ENCODE data around the gene FGFRL1.

Gene FGFRL1

DNA sequence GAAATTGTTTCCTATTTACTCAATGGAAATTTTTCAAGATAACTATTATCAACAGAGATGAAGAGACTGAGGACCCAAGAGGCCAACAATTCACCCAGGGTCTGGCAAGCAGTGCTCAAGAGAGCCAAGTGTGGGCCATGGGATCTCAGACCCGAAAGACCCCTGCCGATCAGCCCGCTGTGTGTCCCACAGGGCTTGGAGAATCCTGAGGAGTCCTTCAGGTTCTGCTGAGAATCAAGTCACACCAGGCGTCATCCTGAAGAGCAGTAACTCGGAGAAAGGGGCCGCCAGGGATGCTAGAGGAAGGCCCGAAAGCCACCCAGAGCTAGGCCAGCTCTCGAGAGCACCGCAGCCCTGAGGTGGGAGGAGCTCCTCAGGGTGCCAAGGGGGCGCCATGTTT is 48.7 kb downstream of the FGFRL1 start:
- ChIA-PET POLR2A (no interaction called here), CTCF (no interaction called here)
- H3K4me3 ChIP-seq (ENCODE audit: low read depth, low read length), result no peak overlapping the region
- TF ChIP-seq, protein P1, sequence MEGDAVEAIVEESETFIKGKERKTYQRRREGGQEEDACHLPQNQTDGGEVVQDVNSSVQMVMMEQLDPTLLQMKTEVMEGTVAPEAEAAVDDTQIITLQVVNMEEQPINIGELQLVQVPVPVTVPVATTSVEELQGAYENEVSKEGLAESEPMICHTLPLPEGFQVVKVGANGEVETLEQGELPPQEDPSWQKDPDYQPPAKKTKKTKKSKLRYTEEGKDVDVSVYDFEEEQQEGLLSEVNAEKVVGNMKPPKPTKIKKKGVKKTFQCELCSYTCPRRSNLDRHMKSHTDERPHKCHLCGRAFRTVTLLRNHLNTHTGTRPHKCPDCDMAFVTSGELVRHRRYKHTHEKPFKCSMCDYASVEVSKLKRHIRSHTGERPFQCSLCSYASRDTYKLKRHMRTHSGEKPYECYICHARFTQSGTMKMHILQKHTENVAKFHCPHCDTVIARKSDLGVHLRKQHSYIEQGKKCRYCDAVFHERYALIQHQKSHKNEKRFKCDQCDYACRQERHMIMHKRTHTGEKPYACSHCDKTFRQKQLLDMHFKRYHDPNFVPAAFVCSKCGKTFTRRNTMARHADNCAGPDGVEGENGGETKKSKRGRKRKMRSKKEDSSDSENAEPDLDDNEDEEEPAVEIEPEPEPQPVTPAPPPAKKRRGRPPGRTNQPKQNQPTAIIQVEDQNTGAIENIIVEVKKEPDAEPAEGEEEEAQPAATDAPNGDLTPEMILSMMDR (IDR thresholded peaks at IDR 0.05; ENCODE audit: insufficient read depth, low read length, missing control alignments), result no peak
- no peak for DNase-seq (ENCODE audit: low read depth, low spot score)

GRCh38 chr4:1060621-1061020 is 49.2 kb downstream of the FGFRL1 start:
- DNase-seq (ENCODE audit: low read depth, low spot score), result no peak
- H3K4me3 ChIP-seq (ENCODE audit: low read depth, low read length), result no peak overlapping the region
- TF ChIP-seq, protein P1 (IDR thresholded peaks at IDR 0.05; ENCODE audit: insufficient read depth, low read length, missing control alignments), result no peak
- CTCF ChIA-PET, result interaction anchor here (0.9 kb wide), 1 partner anchor 12 kb away, joined by 3 read pairs; no protein-coding TSS in a partner anchor
- POLR2A ChIA-PET, result interaction anchor here (0.5 kb wide), 1 partner anchor 588 kb away, joined by 3 read pairs; no protein-coding TSS in a partner anchor

- CTCF ChIA-PET, result interaction anchor here (0.9 kb wide), 1 partner anchor 12 kb away, joined by 3 read pairs; no protein-coding TSS in a partner anchor
- no peak overlapping the region for H3K4me3 ChIP-seq (ENCODE audit: low read depth, low read length)
- no peak for DNase-seq (ENCODE audit: low read depth, low spot score)
- POLR2A ChIA-PET, result interaction anchor here (0.5 to 0.7 kb wide), 2 partner anchors 587 to 765 kb away, joined by 3 read pairs; no protein-coding TSS in a partner anchor
- TF ChIP-seq, protein P1 (IDR thresholded peaks at IDR 0.05; ENCODE audit: insufficient read depth, low read length, missing control alignments), result no peak
Measured at GRCh38 chr4:1061056-1061700, 49.8 kb downstream of the FGFRL1 start.

- ChIA-PET POLR2A (interaction anchor here (0.7 kb wide), 1 partner anchor 764 kb away, joined by 3 read pairs; no protein-coding TSS in a partner anchor), CTCF (no interaction called here)
Measured at GRCh38 chr4:1061760-1062159, 50.3 kb downstream of the FGFRL1 start.

DNA sequence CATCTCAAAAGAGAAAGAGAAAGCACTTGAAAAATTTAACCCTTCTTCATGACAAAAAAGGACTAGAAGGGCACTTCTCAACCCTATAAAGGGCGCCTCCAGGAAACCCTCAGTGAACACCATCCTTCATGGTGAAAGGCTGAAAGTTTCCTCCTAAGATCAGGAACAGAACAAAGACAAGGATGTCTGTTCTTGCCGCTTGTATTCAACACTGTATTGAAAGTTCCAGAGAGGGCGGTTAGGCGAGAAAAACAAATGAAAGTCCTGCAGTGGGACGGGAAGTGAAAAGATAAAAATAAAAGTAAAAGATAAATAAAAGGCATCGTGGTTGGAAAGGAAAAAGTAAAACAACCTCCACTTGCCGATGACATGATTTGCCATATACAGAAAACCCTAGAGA is 51.0 kb downstream of the FGFRL1 start:
- TF ChIP-seq, protein P1 (IDR thresholded peaks at IDR 0.05; ENCODE audit: insufficient read depth, low read length, missing control alignments), result no peak
- ChIA-PET CTCF (interaction anchor here (1.5 kb wide), 2 partner anchors 9 to 11 kb away, joined by 3 to 7 read pairs; no protein-coding TSS in a partner anchor), POLR2A (no interaction called here)
- no peak overlapping the region for H3K4me3 ChIP-seq (ENCODE audit: low read depth, low read length)
- no peak for DNase-seq (ENCODE audit: low read depth, low spot score)

More at GRCh38 chr4:1061760-1062159, 50.3 kb downstream of the FGFRL1 start:
- TF ChIP-seq, protein P1 (IDR thresholded peaks at IDR 0.05; ENCODE audit: insufficient read depth, low read length, missing control alignments), result no peak
- DNase-seq (ENCODE audit: low read depth, low spot score), result no peak
- no peak overlapping the region for H3K4me3 ChIP-seq (ENCODE audit: low read depth, low read length)

- ChIA-PET CTCF (no interaction called here), POLR2A (no interaction called here)
- TF ChIP-seq, protein P1 (IDR thresholded peaks at IDR 0.05; ENCODE audit: insufficient read depth, low read length, missing control alignments), result no peak
- no peak for DNase-seq (ENCODE audit: low read depth, low spot score)
- H3K4me3 ChIP-seq (ENCODE audit: low read depth, low read length), result no peak overlapping the region
Measured at GRCh38 chr4:1065732-1066131, 54.3 kb downstream of the FGFRL1 start.

All from AG04449 (cell line).